Thymus (tissue), 11 donors: ENCODE data around the gene TOM1L2. TPM values are rescaled to one million over a fixed set of nuclear protein-coding genes. Genes with fewer than 3 reads are reported as not detected.
A peak's percentile ranks its signal among the peaks of the same experiment; 100 is the strongest.

Source experiments
- DNase-seq, 9 donors: peaks; one replicate each; pipeline ENCODE4 v3.0.0-alpha.2; 2013; ENCODE audit warnings: low spot score in 9 of 9, low read depth in 6 of 9, missing footprints in 1 of 9
- H3K27ac ChIP-seq, 2 donors: one replicate each; pipeline ENCODE4 v1.5.1; 2013; ENCODE audit warnings: control low read depth in 1 of 2, low read depth in 1 of 2, low read length in 1 of 2, mild to moderate bottlenecking in 1 of 2, moderate library complexity in 1 of 2
- H3K27me3 ChIP-seq, 2 donors: one replicate each; pipeline ENCODE4 v1.5.1; 2013; ENCODE audit warnings: low read length in 1 of 2; ENCODE audit not compliant: control insufficient read depth in 2 of 2, insufficient read depth in 1 of 2
- H3K36me3 ChIP-seq, 2 donors: one replicate each; pipeline ENCODE4 v1.5.1; 2013; ENCODE audit warnings: low read length in 1 of 2, mild to moderate bottlenecking in 1 of 2, moderate library complexity in 1 of 2; ENCODE audit not compliant: control insufficient read depth in 2 of 2, insufficient read depth in 2 of 2
- H3K4me1 ChIP-seq, 2 donors: one replicate each; pipeline ENCODE4 v1.5.1; 2013; ENCODE audit warnings: low read length in 2 of 2; ENCODE audit not compliant: control insufficient read depth in 2 of 2, insufficient read depth in 2 of 2
- H3K4me3 ChIP-seq, 2 donors: one replicate each; pipeline ENCODE4 v1.5.1; 2013; ENCODE audit warnings: low read length in 2 of 2, control low read depth in 1 of 2, mild to moderate bottlenecking in 1 of 2
- H3K9me3 ChIP-seq, 2 donors: one replicate each; pipeline ENCODE4 v1.5.1; 2013; ENCODE audit warnings: low read length in 1 of 2, mild to moderate bottlenecking in 1 of 2; ENCODE audit not compliant: control insufficient read depth in 2 of 2, insufficient read depth in 1 of 2
- WGBS: extraction: QIAGEN DNeasy Blood & Tissue Kit; methylation state at CpG from one replicate; pipeline ENCODE4 v1.1.7; 2013; 5-methylcytosine and 5-hydroxymethylcytosine counted together
- polyA plus RNA-seq: library from polyadenylated mRNA; stranded (reverse); fragments of 200-250 nt; gene quantifications from one replicate; pipeline ENCODE4 v1.2.3, GENCODE V29; 2013
- total RNA-seq: library from RNA; stranded (reverse); fragments of 120-200 nt; gene quantifications from one replicate; pipeline ENCODE4 v1.2.4, GENCODE V29; 2013
- donor health status: healthy.

The TOM1L2 gene
- total and polyA plus RNA-seq, 2 donors: 6.6 to 17.5 TPM

DNA sequence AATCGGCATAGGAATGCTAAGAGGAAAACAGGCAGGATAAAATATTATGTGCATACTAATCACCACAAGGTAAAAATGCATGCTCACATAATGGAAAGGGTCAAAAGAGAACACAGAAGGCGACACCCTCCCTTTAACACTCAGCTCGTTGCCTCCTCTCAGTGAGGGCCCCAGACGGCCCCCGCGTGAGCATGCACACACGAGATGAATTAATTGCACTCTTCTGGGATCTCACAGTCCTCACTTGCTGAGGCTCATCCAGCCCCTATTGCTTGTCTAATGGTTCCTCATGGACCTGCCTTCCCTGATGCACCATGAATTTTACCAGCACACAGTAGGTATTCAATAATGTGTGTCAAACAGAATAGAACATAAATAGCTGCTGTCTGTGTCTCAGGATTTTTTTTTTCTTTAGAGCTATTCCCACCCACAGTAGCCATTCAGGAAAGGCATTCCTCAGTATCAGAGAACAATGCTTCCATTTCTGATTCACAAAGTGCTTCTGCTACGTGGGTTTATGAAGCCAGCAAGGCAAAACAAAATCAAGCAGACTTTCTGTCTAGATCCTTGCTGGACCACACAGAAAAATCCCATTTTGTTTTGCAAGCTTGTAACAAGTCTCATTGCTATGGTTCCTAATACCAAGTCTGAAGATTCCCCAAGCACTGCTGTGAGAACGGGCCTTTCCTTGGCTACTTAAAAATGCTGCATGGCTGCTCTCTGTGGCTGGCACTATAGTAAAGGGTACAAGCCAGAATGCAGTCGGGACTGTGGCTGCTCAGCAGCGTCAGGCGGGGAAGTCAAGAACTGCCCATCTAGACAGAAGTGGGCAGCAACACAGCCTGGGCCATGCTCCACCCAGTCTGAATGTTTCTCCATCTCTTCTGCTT is 43.6 kb downstream of the TOM1L2 start:
- H3K27me3 ChIP-seq: no peaks in the 10 kb centered on the region
- no peaks in the 10 kb centered on the region for H3K9me3 ChIP-seq
- H3K4me1 ChIP-seq: peaks cover 0 to 11% of the 10 kb centered on the region in 2 donors
- H3K27ac ChIP-seq: no peak overlapping the region
- no peak overlapping the region for H3K4me3 ChIP-seq
- DNase-seq: no peak
- WGBS: 93% methylated on average over 12 of the region's 12 CpGs
- no peaks in the 10 kb centered on the region for H3K36me3 ChIP-seq

- Histone ChIP-seq H3K27ac (no peak overlapping the region), H3K4me1 (peaks cover 0 to 11% of the 10 kb centered on the region in 2 donors)
These were observed 45.3 kb downstream of the TOM1L2 start for GRCh38 chr17:17926840-17927449.

GRCh38 chr17:17926036-17926435 is 46.2 kb downstream of the TOM1L2 start:
- 83% methylated on average over 4 of the region's 4 CpGs for WGBS
- no peak overlapping the region for H3K4me3 ChIP-seq

More at GRCh38 chr17:17926840-17927449, 45.3 kb downstream of the TOM1L2 start:
- Histone ChIP-seq H3K4me3 (no peak overlapping the region), H3K36me3 (no peaks in the 10 kb centered on the region), H3K27me3 (no peaks in the 10 kb centered on the region), H3K9me3 (no peaks in the 10 kb centered on the region)
- no peak for DNase-seq
- 63% methylated on average over 5 of the region's 5 CpGs for WGBS

GRCh38 chr17:17924857-17925250 is 47.3 kb downstream of the TOM1L2 start:
- H3K4me1 ChIP-seq: peaks cover 0 to 18% of the 10 kb centered on the region in 2 donors
- H3K27me3 ChIP-seq: no peaks in the 10 kb centered on the region
- no peaks in the 10 kb centered on the region for H3K36me3 ChIP-seq
- no peak for DNase-seq
- H3K9me3 ChIP-seq: no peaks in the 10 kb centered on the region
- H3K27ac ChIP-seq: no peak overlapping the region
- H3K4me3 ChIP-seq: no peak overlapping the region

More at GRCh38 chr17:17926036-17926435, 46.2 kb downstream of the TOM1L2 start:
- no peak overlapping the region for H3K27ac ChIP-seq
- no peaks in the 10 kb centered on the region for H3K9me3 ChIP-seq
- H3K36me3 ChIP-seq: no peaks in the 10 kb centered on the region
- no peaks in the 10 kb centered on the region for H3K27me3 ChIP-seq
- H3K4me1 ChIP-seq: peaks cover 0 to 17% of the 10 kb centered on the region in 2 donors
- DNase-seq: no peak

DNA sequence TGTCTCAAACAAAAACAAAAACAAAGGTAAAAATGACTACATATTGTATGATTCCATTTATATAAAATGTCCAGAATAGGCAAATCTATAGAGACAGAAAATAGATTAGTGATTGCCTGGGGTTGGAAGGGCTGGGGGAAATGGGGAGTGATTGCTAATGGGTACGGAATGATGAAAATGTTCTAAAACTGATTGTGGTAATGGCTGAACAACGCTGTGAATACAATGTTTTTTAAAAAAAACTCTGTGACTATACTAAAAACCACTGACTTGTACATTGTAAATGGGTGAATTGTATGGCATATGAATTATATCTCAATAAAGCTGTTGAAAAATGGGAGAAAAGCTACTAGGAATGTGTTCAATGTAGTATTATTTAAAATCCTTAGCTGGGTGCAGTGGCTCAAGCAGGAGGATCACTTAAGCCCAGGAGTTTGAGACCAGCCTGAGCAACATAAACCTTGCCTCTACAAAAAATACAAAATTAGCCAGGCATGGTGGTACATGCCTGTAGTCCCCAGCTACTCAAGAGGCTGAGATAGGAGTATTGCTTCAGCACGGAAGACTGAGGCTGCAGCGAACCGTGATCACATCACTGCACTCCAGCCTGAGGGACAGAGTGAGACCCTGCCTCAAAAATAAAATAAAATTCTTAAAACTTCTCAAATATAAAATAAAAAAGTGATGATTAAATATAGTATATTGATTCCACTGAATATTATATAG is 47.9 kb downstream of the TOM1L2 start:
- Histone ChIP-seq H3K36me3 (no peaks in the 10 kb centered on the region), H3K27ac (no peak overlapping the region), H3K9me3 (no peaks in the 10 kb centered on the region), H3K27me3 (no peaks in the 10 kb centered on the region), H3K4me3 (no peak overlapping the region), H3K4me1 (peaks cover 0 to 21% of the 10 kb centered on the region in 2 donors)
- WGBS: 98% methylated on average over 5 of the region's 5 CpGs
- DNase-seq: no peak

DNA sequence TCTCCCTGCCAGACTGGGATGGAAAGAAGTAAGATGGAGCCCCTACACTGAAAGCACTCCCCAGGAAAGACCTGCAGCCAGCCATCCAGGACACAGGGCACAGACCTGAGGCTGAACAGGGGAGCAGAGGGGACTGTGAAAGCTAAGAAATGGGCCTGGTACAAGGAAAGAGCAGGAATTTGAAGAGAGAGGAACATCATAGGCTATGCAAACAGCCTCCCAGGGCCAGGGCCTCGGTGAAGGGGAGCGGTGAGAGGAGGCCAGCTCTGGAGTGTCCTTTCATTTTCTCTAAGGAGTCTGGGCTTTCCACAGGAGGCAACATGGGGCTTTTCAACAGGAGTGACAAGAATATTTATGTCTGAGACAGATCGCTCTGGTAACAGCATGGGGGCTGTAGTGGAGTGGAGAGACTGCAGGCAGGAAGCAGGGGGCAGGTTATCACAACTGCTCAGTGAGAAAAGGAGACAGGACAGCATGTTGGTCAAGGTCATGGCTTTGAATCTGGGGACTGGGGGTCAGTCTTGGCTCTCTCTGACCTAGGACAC is 50.1 kb downstream of the TOM1L2 start:
- H3K4me1 ChIP-seq: peaks cover 0 to 25% of the 10 kb centered on the region in 2 donors
- 95% methylated on average over 3 of the region's 3 CpGs for WGBS
- H3K27ac ChIP-seq: peak overlapping the region in 1 of 2 donors; percentile 17
- no peaks in the 10 kb centered on the region for H3K27me3 ChIP-seq
- H3K4me3 ChIP-seq: no peak overlapping the region
- DNase-seq: no peak
- H3K9me3 ChIP-seq: no peaks in the 10 kb centered on the region
- no peaks in the 10 kb centered on the region for H3K36me3 ChIP-seq

DNA sequence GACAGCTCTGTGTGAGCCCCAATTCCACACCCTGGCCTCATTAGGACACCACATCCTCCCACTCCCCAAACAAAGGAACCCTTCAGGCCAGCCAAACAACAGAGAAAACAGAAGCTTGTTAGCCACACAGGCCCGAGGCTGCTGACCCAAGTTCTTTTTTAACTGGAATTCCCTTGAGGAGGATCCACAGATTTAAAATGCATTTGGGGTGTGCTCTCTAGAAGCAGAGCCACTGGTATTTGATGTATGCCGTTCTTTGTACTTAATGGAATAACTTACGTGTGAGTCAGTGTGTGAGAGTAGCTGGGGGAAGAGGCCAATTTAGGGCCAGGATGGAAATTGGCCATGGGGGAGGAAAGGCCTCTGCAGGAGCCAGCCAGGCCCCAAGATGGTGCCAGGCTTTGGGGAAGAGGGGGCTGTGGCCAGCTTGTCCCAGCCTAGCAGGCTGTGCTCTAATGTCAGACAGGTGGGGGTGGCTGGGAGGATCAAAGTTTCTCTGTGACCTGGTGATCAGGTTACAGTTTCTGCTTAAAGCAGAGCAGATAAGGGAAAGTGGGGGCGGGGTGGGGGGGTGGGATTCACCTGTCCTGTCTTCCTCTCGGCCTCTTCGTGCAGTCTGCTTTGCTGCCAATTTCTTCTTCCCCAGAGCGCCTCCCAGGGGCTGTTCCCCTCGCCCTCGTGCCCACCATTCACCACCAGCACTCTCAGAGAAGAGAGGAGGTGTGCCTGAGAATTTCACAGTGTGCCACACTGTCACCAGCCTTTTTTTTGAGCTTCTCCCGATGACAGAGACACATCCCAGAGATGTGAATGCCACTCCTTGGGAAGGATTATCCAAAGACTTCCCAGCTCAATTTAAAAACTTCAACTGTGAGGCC is 50.8 kb downstream of the TOM1L2 start:
- H3K4me1 ChIP-seq: peaks cover 0 to 20% of the 10 kb centered on the region in 2 donors
- no peak overlapping the region for H3K4me3 ChIP-seq
- DNase-seq: no peak
- H3K9me3 ChIP-seq: no peaks in the 10 kb centered on the region
- no peaks in the 10 kb centered on the region for H3K27me3 ChIP-seq
- H3K27ac ChIP-seq: no peak overlapping the region
- H3K36me3 ChIP-seq: no peaks in the 10 kb centered on the region
- 92% methylated on average over 10 of the region's 10 CpGs for WGBS
